Activated B cell treated with CpG ODN at 0.5 μM for 24 hours (primary cell): ENCODE results near the gene ANO2. TPM values are rescaled to one million over a fixed set of nuclear protein-coding genes. Genes with fewer than 3 reads are reported as not detected.

Experiments used
- ATAC-seq: fragments of 200-7000 bp; cut with Tn5 transposase; one replicate; pipeline ENCODE4 v1.10.0; 2021; ENCODE audit warnings: low read depth, mild to moderate bottlenecking, moderate library complexity
- CTCF ChIA-PET: fragments of 350-600 bp; sonication (Branson Sonifier 250); formaldehyde crosslinking; loops from one replicate; lab custom pipeline; 2021; ENCODE audit warnings: antibody characterized with exemption; lab: Charles Lee
- POLR2A ChIA-PET: fragments of 350-600 bp; sonication (Branson Sonifier 250); formaldehyde crosslinking; loops from one replicate; lab custom pipeline; 2021; ENCODE audit warnings: antibody characterized with exemption; lab: Charles Lee
- DNase-seq: peaks from one replicate; pipeline ENCODE4 v3.0.0; 2022
- H3K27ac Mint-ChIP-seq: one replicate; pipeline ENCODE4 v1.8.0; 2020; ENCODE audit warnings: mixed read lengths
- H3K27me3 Mint-ChIP-seq: one replicate; pipeline ENCODE4 v1.8.0; 2021; ENCODE audit warnings: mixed read lengths
- H3K36me3 Mint-ChIP-seq: one replicate; pipeline ENCODE4 v1.8.0; 2021; ENCODE audit warnings: low read depth, mixed read lengths
- H3K4me1 Mint-ChIP-seq: one replicate; pipeline ENCODE4 v1.8.0; 2021; ENCODE audit warnings: mixed read lengths
- H3K4me3 Mint-ChIP-seq: one replicate; pipeline ENCODE4 v1.8.0; 2020; ENCODE audit warnings: mild to moderate bottlenecking, mixed read lengths
- H3K9me3 Mint-ChIP-seq: one replicate; pipeline ENCODE4 v1.8.0; 2020; ENCODE audit warnings: mixed read lengths
- CTCF ChIP-seq: fragments of 200-600 bp; IDR thresholded peaks from one replicate; pipeline ENCODE4 v1.8.0; 2022; ENCODE audit warnings: antibody characterized with exemption, mild to moderate bottlenecking
- intact Hi-C: fragments of 100-400 bp; cut with micrococcal nuclease; formaldehyde crosslinking; loops from one replicate; pipeline ENCODE4 v1.15.1; 2024
- total RNA-seq: library from RNA; stranded (reverse); gene quantifications from 2 replicates; pipeline ENCODE4 v1.2.3, GENCODE V29; 2022

Gene ANO2
- total RNA-seq, 1 donor from 2014 or later, result not detected

GRCh38 chr12:5575987-5576386 is 369.1 kb downstream of the ANO2 start:
- ATAC-seq (no peak), DNase-seq (no peak)
- Mint-ChIP-seq H3K36me3 (no peaks in the 10 kb centered on the region), H3K27me3 (peaks cover 4% of the 10 kb centered on the region), H3K27ac (no peak overlapping the region), H3K9me3 (no peaks in the 10 kb centered on the region), H3K4me3 (no peak overlapping the region), H3K4me1 (no peaks in the 10 kb centered on the region)
- CTCF ChIA-PET, result no interaction called here
- intact Hi-C loops, result no loop called here
- TF ChIP-seq CTCF, result no peak
- POLR2A ChIA-PET, result no interaction called here

- H3K36me3 Mint-ChIP-seq, result no peaks in the 10 kb centered on the region
- intact Hi-C loops, result no loop called here
- ChIA-PET POLR2A (no interaction called here), CTCF (no interaction called here)
- peaks cover 4% of the 10 kb centered on the region for H3K27me3 Mint-ChIP-seq
- DNase-seq, result no peak
- H3K4me3 Mint-ChIP-seq, result no peak overlapping the region
- no peak for TF ChIP-seq CTCF
- ATAC-seq, result no peak
- no peaks in the 10 kb centered on the region for H3K4me1 Mint-ChIP-seq
- H3K27ac Mint-ChIP-seq, result no peak overlapping the region
- H3K9me3 Mint-ChIP-seq, result no peaks in the 10 kb centered on the region
Observed at GRCh38 chr12:5575232-5575631, 369.8 kb downstream of the ANO2 start.

- Mint-ChIP-seq H3K36me3 (no peaks in the 10 kb centered on the region), H3K27me3 (peaks cover 7% of the 10 kb centered on the region), H3K9me3 (no peaks in the 10 kb centered on the region), H3K27ac (no peak overlapping the region), H3K4me1 (no peaks in the 10 kb centered on the region), H3K4me3 (no peak overlapping the region)
- ChIA-PET CTCF (no interaction called here), POLR2A (no interaction called here)
- intact Hi-C loops, result no loop called here
- TF ChIP-seq CTCF, result no peak
- ATAC-seq (no peak), DNase-seq (no peak)
Observed at GRCh38 chr12:5573390-5573789, 371.7 kb downstream of the ANO2 start.

GRCh38 chr12:5571115-5571514 is 373.9 kb downstream of the ANO2 start:
- Mint-ChIP-seq H3K27ac (no peak overlapping the region), H3K4me3 (no peak overlapping the region), H3K27me3 (peaks cover 15% of the 10 kb centered on the region), H3K4me1 (no peaks in the 10 kb centered on the region), H3K9me3 (no peaks in the 10 kb centered on the region), H3K36me3 (no peaks in the 10 kb centered on the region)
- CTCF ChIA-PET, result no interaction called here
- ATAC-seq, result no peak
- POLR2A ChIA-PET, result no interaction called here
- intact Hi-C loops, result no loop called here
- no peak for TF ChIP-seq CTCF
- DNase-seq, result no peak

- ChIA-PET POLR2A (no interaction called here), CTCF (no interaction called here)
- peaks cover 17% of the 10 kb centered on the region for H3K27me3 Mint-ChIP-seq
- no peaks in the 10 kb centered on the region for H3K9me3 Mint-ChIP-seq
- H3K4me3 Mint-ChIP-seq, result no peak overlapping the region
- no peak for TF ChIP-seq CTCF
- no peak for DNase-seq
- no peaks in the 10 kb centered on the region for H3K36me3 Mint-ChIP-seq
- intact Hi-C loops, result no loop called here
- no peak overlapping the region for H3K27ac Mint-ChIP-seq
- no peak for ATAC-seq
- no peaks in the 10 kb centered on the region for H3K4me1 Mint-ChIP-seq
Observed at GRCh38 chr12:5570416-5570815, 374.6 kb downstream of the ANO2 start.
